Stimulated activated CD8-positive, alpha-beta memory T cell treated with anti-CD3 and anti-CD28 coated beads, Interleukin-15, amount 100 ng/mL, for 48 hours (primary cell): ENCODE data around the gene RNASEL.
"Not testable (repeated sequence)": the region's sequence is repeated elsewhere in the genome, so short reads cannot be mapped to it uniquely, and the experiment has no call there.

Source experiments
- DNase-seq, 2 donors: peaks; one replicate each; pipeline ENCODE4 v3.0.0-alpha.2; 2020; ENCODE audit warnings: low read depth in 2 of 2

The RNASEL gene

DNA sequence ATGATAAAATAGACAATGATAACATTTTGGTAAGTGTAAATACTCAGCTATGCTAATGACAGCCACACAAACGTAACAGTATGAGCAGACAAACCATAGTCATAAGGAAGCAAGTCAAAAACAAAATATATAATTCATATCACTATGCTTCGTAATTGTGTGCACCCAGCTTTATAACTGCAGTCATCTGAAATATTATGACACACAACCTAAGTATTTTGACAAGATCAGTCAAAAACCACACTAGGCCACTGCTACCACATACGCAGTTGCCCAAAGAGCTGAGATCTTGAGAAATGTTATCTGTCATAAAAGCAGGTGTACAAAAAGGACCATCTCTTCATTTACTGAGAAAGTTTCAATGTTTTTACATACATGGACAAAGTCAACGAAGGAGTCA, 26.0 kb downstream of the RNASEL start:
- no peak for DNase-seq

GRCh38 chr1:182561456-182561855, 27.6 kb downstream of the RNASEL start:
- no peak for DNase-seq

GRCh38 chr1:182560392-182560984, 28.6 kb downstream of the RNASEL start:
- no peak for DNase-seq

- no peak for DNase-seq
Observed at GRCh38 chr1:182556279-182556678, 32.8 kb downstream of the RNASEL start.

GRCh38 chr1:182555493-182555892, 33.6 kb downstream of the RNASEL start:
- DNase-seq: no peak

DNA sequence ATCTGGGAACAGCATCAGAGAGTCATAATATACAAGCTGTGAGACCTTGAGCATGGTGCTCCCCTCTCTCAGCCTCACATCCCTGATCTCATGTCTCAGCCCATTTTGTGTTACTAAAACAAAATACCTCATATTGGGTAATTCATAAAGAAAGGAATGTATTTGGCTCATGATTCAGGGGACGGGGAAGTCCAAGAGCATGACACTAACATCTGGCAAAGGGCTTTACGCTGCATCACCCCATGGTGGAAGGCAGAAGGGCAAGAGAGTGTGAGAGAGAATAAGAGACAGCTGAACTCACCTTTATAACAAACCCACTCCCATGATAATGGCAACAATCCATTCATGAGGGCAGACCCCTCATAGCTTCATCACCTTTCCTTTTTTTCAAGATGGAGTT, 36.5 kb downstream of the RNASEL start:
- DNase-seq: no peak

GRCh38 chr1:182549811-182550210, 39.2 kb downstream of the RNASEL start:
- no peak for DNase-seq

GRCh38 chr1:182549346-182549745, 39.7 kb downstream of the RNASEL start:
- no peak for DNase-seq

DNA sequence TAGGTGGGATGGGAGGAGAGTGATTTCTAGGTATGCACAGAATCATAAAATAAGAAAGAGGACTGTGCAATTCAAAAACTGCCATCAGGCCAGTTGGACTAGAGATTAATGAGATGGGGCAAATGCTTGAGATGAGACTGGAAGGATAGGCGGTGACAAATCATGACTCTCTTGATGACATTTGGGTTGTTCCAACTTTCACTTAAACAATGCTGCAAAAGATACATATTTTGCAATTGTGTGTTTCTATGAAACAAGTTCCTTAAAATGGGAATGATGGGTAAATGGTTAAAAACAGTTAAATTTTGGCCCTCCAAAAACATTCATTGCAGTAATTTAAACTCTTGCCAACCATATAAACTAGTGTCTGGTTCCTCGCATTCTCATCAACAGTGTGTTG, 55.2 kb downstream of the RNASEL start:
- no peak for DNase-seq

DNA sequence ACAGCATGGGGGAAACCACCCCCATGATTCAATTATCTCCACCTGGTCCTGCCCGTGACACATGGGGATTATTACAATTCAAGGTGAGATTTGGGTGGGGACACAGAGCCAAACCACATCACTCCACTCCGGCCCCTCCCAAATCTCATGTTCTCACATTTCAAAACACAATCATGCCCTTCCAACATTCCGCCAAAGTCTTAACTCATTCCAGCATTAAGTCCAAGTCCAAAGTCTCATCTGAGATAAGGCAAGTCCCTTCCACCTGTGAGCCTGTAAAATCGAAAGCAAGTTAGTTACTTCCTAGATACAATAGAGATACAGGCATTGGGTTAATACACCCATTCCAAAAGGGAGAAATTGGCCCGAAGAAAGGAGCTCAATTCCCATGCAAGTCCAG, 60.9 kb downstream of the RNASEL start:
- DNase-seq: not testable (repeated sequence)

DNA sequence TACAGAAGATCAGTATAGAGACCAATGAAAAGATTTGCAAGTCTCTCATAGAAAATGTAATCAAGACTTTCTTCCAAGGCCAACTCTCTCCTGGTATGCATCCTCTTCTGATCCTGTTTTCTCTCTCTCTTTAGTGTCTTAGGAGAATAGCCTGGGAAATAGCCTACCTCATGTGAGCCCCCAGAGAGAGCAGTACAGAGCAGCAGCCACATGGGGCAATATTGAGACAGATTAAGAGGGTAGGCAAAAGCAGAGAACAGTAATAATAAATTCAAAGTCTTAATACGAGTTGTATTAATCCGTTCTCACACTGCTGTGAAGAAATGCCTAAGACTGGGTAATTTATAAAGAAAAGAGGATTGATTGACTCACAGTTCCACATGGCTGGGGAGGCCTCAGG, 61.4 kb downstream of the RNASEL start:
- no peak for DNase-seq

DNA sequence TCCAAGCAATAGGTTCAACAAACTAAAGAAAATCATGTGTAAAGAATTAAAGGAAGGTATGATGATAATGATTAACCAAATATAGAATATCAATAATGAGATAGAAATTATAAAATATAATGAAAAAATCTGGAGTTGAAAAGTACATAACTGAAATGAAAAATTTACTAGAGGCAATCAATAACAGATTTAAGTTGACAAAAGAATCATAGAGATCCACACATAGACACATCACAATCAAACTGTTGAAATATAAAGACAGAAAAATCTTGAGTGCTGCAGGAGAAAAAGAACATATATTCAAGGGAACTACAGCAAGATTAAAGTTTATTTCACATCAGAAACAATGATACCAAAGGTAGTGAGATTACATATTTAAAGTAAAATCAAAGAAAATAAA, 63.7 kb downstream of the RNASEL start:
- no peak for DNase-seq
